GM20000 (cell line): ENCODE measurements around the gene CHAD.

ENCODE experiments used
- DNase-seq: peaks from one replicate; pipeline ENCODE4 v3.0.0; 2012; ENCODE audit warnings: low spot score
- TF ChIP-seq, protein P1 (sequence below): IDR thresholded peaks from 2 replicates; pipeline ENCODE4 v1.5.1; 2012; ENCODE audit warnings: mild to moderate bottlenecking, control low read depth; ENCODE audit errors: extremely low read depth, missing control alignments

CHAD gene

DNA sequence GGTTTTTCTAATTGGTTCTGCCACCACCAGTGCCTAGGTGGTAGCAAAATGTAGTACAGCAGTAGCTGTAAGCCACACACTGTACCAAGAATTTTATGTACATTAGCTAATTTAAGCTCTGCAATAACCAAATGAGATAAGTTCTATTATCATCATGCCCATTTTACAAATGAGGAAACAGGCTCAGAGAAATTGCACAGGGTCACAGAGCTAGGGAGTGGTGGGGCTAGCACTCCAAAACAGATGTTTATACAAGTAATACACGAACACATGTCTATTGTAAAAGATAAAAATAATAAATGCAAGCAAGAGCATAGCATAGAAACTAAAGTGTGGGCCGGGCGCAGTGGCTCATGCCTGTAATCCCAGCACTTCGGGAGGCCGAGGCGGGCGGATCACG, 23.5 kb upstream of the CHAD start:
- TF ChIP-seq, protein P1, sequence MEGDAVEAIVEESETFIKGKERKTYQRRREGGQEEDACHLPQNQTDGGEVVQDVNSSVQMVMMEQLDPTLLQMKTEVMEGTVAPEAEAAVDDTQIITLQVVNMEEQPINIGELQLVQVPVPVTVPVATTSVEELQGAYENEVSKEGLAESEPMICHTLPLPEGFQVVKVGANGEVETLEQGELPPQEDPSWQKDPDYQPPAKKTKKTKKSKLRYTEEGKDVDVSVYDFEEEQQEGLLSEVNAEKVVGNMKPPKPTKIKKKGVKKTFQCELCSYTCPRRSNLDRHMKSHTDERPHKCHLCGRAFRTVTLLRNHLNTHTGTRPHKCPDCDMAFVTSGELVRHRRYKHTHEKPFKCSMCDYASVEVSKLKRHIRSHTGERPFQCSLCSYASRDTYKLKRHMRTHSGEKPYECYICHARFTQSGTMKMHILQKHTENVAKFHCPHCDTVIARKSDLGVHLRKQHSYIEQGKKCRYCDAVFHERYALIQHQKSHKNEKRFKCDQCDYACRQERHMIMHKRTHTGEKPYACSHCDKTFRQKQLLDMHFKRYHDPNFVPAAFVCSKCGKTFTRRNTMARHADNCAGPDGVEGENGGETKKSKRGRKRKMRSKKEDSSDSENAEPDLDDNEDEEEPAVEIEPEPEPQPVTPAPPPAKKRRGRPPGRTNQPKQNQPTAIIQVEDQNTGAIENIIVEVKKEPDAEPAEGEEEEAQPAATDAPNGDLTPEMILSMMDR: no peak
- DNase-seq: no peak

DNA sequence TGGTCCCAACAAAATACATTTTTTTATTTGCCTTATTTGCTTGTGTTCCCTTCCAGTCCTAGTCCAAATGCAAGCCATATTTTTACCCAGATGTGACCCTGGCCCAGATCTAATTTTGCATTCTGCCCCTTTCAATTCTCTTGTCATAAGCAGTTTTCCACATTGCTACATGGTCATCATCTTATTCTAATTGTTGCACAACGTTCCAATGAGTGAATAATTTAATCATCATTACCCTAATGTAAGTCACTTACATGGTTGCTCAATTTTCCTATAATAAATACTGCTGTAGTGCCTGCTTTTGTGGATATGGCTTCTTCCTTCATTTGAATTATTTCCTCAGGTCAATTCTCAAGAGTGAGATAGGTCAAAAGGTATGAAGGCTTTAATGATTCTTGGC, 22.8 kb upstream of the CHAD start:
- TF ChIP-seq, protein P1: no peak
- DNase-seq: no peak

DNA sequence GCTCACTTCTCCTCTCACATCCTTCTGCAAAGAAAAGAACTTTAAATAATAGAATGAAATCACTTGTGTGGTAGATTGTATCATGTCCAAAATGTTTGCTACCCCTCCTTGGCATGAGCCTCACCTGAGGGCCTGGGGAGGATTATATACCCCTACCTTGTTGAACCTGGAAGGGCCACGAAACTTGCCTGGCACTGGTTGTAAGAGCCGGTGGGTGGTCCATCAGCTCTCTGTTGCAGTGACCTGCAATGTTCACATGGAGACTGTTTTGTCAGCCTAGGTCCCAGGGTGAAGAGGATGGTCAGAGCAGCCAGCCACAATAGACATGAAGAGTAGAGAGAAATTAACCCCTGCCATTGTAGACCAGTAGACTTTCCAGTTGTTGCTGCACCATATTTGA, 20.2 kb upstream of the CHAD start:
- TF ChIP-seq, protein P1: no peak
- DNase-seq: no peak

DNA sequence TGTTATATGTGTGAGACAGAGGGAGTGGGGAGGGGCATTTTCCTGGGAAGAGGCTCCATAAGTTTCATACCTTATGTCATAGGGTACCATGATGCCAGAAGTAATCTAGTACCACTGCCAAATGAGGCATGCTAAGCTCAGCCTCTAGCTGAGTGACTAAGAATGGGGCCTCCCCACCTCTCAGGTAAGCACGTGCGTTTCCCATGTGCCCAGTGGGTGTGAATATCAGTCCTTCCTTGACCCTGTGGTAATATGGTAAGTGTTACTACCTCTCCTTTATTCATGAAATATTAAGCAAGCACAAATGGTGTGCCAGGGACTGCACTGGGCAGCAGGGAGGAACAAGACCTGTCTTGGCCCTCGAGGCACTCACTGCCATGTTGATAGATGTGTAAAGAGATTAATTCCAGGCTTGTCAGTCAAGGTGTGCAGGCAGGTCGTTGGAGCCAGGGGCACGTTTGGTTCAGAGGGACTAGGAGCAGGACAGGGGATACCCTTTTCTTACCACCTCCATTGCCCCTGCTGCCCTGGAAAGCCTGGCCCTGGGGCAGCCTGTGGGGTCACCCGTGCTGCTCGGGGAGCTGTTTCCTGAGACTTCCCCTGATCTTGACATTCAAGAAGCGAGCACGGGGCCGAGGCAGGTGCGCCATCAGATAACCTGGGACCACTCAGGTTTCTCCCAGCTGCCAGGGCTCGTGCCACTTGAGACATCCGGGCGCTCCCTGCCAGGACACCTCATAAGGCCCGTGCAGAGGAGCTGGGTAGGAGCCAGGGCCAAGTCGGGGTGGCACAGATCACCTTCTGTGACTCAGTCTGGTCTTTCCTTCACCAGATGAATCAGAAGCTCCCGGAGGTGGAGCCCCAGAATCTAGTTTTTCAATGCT, 18.8 kb upstream of the CHAD start:
- DNase-seq: no peak
- TF ChIP-seq, protein P1: no peak

DNA sequence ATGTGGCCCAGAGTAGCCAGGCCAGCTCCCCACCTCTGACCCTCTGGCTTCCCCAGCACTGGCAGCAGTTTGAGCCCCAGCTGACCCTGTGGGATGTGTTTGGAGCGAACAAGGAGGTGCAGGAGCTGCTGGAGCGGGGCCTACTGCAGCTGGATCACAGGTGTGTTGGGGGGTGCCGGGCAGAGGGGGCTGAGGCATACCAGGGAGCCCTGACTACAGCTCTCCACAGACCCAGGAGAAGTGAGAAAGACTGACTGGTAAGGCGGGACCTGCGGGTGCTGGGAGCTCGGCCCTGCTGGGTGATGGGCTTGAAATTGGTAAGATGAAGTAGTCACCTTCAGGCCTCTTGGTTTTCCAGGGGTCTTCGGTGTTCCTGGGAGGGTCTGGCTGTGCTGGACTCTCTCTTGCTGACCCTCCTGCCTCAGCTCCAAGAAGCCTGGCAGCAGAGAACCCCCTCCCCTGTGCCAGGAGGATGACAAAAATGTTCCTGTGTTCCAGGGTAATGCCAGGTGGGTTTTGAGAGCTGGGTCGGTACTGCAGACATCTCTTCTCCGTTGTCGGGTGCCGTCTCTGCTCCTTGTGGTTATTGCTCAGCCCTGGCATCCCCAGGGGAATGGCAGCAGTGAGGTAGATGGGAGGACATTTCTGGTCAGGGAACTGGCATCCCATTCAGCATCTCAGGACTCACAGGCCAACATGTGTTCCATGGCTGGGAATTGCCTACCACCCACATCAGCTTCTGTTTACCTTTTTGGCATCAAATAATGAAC, 15.9 kb upstream of the CHAD start:
- no peak for DNase-seq
- TF ChIP-seq, protein P1: no peak

DNA sequence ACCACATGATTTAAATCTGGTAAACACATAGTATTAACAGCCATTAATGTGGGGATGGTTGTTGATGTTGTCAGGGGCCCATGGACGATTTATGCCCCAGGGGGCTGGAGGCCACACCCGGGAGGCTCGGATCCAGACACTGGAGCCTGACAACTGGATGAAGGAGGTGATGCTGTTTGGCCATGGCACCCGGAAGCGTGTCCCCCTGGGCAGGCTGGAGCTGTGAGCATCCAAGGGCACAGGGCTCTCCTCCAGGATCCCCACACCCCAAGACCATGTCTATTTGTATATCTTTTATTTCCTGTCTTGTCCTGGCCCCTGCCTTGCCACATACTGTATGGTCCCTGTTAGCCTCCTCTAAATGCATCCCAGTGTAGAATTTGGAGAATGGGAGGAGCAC, 14.6 kb upstream of the CHAD start:
- TF ChIP-seq, protein P1: no peak
- no peak for DNase-seq

DNA sequence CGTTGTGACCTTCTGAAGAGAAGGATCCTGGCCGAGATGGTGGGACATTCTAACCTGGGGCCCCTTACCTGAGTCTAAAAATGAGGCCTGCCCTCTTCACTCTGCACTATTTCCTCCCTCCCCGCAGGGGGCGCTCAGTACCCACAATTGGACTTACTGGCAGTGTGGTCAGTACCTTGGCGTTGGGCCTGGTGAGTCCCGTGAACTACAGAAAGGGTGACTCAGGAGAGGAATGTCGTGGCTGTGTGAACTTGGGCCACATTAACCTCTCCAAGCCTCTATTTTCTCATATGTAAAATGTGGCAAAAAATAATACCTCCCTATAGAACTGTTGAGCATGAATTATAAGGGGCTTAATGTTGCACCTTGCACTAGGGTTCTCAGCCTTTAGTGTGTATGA, 13.8 kb upstream of the CHAD start:
- DNase-seq: peak; percentile 82
- TF ChIP-seq, protein P1: peak; percentile 98
